H9 (cell line): ENCODE results near the gene SLC35D3. TPM values are rescaled to one million over a fixed set of nuclear protein-coding genes. Genes with fewer than 3 reads are reported as not detected.

Experiments used
- DNase-seq: peaks from one replicate; pipeline ENCODE4 v3.0.0-alpha.2; 2017
- H2AFZ ChIP-seq: one replicate; pipeline ENCODE4 v1.6.1; 2013; ENCODE audit warnings: mild to moderate bottlenecking, low read length, control low read depth, moderate library complexity
- H2AK5ac ChIP-seq: 2 replicates; pipeline ENCODE4 v1.6.1; 2013; ENCODE audit warnings: low read length, control low read depth, mixed read lengths; ENCODE audit not compliant: insufficient read length
- H2BK120ac ChIP-seq: one replicate; pipeline ENCODE4 v1.6.1; 2013; ENCODE audit warnings: low read depth, mild to moderate bottlenecking, low read length, control low read depth, inconsistent platforms; ENCODE audit not compliant: poor library complexity, severe bottlenecking
- H2BK12ac ChIP-seq: 2 replicates; pipeline ENCODE4 v1.6.1; 2013; ENCODE audit warnings: low read length, control low read depth, mixed read lengths, low read depth; ENCODE audit not compliant: insufficient read length
- H2BK15ac ChIP-seq: 2 replicates; pipeline ENCODE4 v1.6.1; 2013; ENCODE audit warnings: low read depth, low read length, control low read depth
- H2BK20ac ChIP-seq: one replicate; pipeline ENCODE4 v1.6.1; 2013; ENCODE audit warnings: low read depth, mild to moderate bottlenecking, low read length, control low read depth, inconsistent platforms; ENCODE audit not compliant: poor library complexity, severe bottlenecking
- H2BK5ac ChIP-seq: 2 replicates; pipeline ENCODE4 v1.6.1; 2013; ENCODE audit warnings: low read length, control low read depth, mixed read lengths; ENCODE audit not compliant: insufficient read length
- H3K14ac ChIP-seq: 2 replicates; pipeline ENCODE4 v1.6.1; 2013; ENCODE audit warnings: low read length, control low read depth; ENCODE audit not compliant: insufficient read depth
- H3K18ac ChIP-seq: 2 replicates; pipeline ENCODE4 v1.6.1; 2013; ENCODE audit warnings: low read depth, mild to moderate bottlenecking, mixed read lengths, low read length, control low read depth; ENCODE audit not compliant: insufficient read length
- H3K23ac ChIP-seq: 2 replicates; pipeline ENCODE4 v1.6.1; 2013; ENCODE audit warnings: low read length, control low read depth, mixed read lengths, low read depth; ENCODE audit not compliant: insufficient read length
- H3K23me2 ChIP-seq: 2 replicates; pipeline ENCODE4 v1.6.1; 2013; ENCODE audit warnings: low read depth, mild to moderate bottlenecking, mixed read lengths, low read length, control low read depth; ENCODE audit not compliant: insufficient read length, poor library complexity, severe bottlenecking
- H3K27ac ChIP-seq: 2 replicates; pipeline ENCODE4 v1.5.1; 2013; ENCODE audit warnings: low read length, control low read depth, mixed read lengths, low read depth; ENCODE audit not compliant: insufficient read length
- H3K27me3 ChIP-seq: 2 replicates; pipeline ENCODE4 v1.6.1; 2013; ENCODE audit warnings: low read length, control low read depth, inconsistent platforms; ENCODE audit not compliant: insufficient read depth
- H3K4ac ChIP-seq: 2 replicates; pipeline ENCODE4 v1.6.1; 2013; ENCODE audit warnings: low read depth, mild to moderate bottlenecking, control low read depth, inconsistent platforms, low read length, moderate library complexity
- H3K4me1 ChIP-seq: 2 replicates; pipeline ENCODE4 v1.6.1; 2013; ENCODE audit warnings: low read length, control low read depth, inconsistent platforms; ENCODE audit not compliant: insufficient read depth
- H3K4me2 ChIP-seq: 2 replicates; pipeline ENCODE4 v1.6.1; 2013; ENCODE audit warnings: low read length, control low read depth, mixed read lengths; ENCODE audit not compliant: insufficient read length, insufficient read depth
- H3K56ac ChIP-seq: 2 replicates; pipeline ENCODE4 v1.6.1; 2013; ENCODE audit warnings: low read depth, mild to moderate bottlenecking, mixed read lengths, low read length, control low read depth; ENCODE audit not compliant: insufficient read length
- H3K79me1 ChIP-seq: 2 replicates; pipeline ENCODE4 v1.6.1; 2013; ENCODE audit warnings: low read depth, mild to moderate bottlenecking, moderate library complexity, low read length, control low read depth, inconsistent platforms; ENCODE audit not compliant: insufficient read depth, poor library complexity, severe bottlenecking
- H3K79me2 ChIP-seq: 2 replicates; pipeline ENCODE4 v1.6.1; 2013; ENCODE audit warnings: low read length, control low read depth, inconsistent platforms; ENCODE audit not compliant: insufficient read depth
- H3K9ac ChIP-seq: 2 replicates; pipeline ENCODE4 v1.6.1; 2013; ENCODE audit warnings: low read length, control low read depth, mixed read lengths; ENCODE audit not compliant: insufficient read length; ENCODE audit errors: extremely low read depth
- H3K9me3 ChIP-seq: one replicate; pipeline ENCODE4 v1.6.1; 2013; ENCODE audit warnings: low read depth, low read length, inconsistent platforms; ENCODE audit not compliant: control insufficient read depth
- H3T11ph ChIP-seq: one replicate; pipeline ENCODE4 v1.6.1; 2013; ENCODE audit warnings: mild to moderate bottlenecking, low read length, control low read depth, inconsistent platforms
- H4K20me1 ChIP-seq: one replicate; pipeline ENCODE4 v1.6.1; 2013; ENCODE audit not compliant: control insufficient read depth, insufficient read length, insufficient read depth
- H4K5ac ChIP-seq: 2 replicates; pipeline ENCODE4 v1.6.1; 2013; ENCODE audit warnings: low read depth, mild to moderate bottlenecking, mixed read lengths, low read length, control low read depth; ENCODE audit not compliant: insufficient read length
- H4K8ac ChIP-seq: replicated peaks from 2 replicates; pipeline ENCODE4 v1.6.1; 2013; ENCODE audit warnings: low read length, control low read depth, mixed read lengths, low read depth; ENCODE audit not compliant: insufficient read length
- H4K91ac ChIP-seq: 2 replicates; pipeline ENCODE4 v1.6.1; 2013; ENCODE audit warnings: low read depth, mild to moderate bottlenecking, moderate library complexity, mixed read lengths, low read length, control low read depth; ENCODE audit not compliant: insufficient read length
- H3K27ac Mint-ChIP-seq, 3 experiments: 2 replicates in 2 of 3; 3 replicates in 1 of 3; pipeline ENCODE4 v1.8.0; 2020 to 2021; ENCODE audit warnings: mixed read lengths in 3 of 3, mild to moderate bottlenecking in 1 of 3, moderate library complexity in 1 of 3
- H3K27me3 Mint-ChIP-seq: 2 replicates; pipeline ENCODE4 v1.8.0; 2021; ENCODE audit warnings: low read depth, mild to moderate bottlenecking, moderate library complexity, mixed read lengths
- H3K36me3 Mint-ChIP-seq, 3 experiments: 2 replicates in 2 of 3; 3 replicates in 1 of 3; pipeline ENCODE4 v1.8.0; 2020 to 2021; ENCODE audit warnings: low read depth in 3 of 3, mixed read lengths in 3 of 3; ENCODE audit not compliant: insufficient read depth in 1 of 3
- H3K4me1 Mint-ChIP-seq, 2 experiments: 2 replicates each; pipeline ENCODE4 v1.8.0; 2020; ENCODE audit warnings: mixed read lengths in 2 of 2
- H3K4me3 Mint-ChIP-seq, 2 experiments: 2 replicates in 1 of 2; 3 replicates in 1 of 2; pipeline ENCODE4 v1.8.0; 2020 to 2021; ENCODE audit warnings: mild to moderate bottlenecking in 2 of 2, mixed read lengths in 2 of 2, moderate library complexity in 1 of 2
- H3K9me3 Mint-ChIP-seq, 2 experiments: 2 replicates in 1 of 2; 3 replicates in 1 of 2; pipeline ENCODE4 v1.8.0; 2020; ENCODE audit warnings: mild to moderate bottlenecking in 2 of 2, mixed read lengths in 2 of 2, moderate library complexity in 1 of 2
- WGBS: extraction: QIAGEN DNeasy Blood & Tissue Kit; methylation state at CpG from one replicate; pipeline ENCODE4 v1.1.7; 2013; ENCODE audit warnings: missing lambda C conversion rate, low lambda C conversion rate, mixed read lengths; ENCODE audit not compliant: insufficient read length; ENCODE audit errors: extremely low coverage; 5-methylcytosine and 5-hydroxymethylcytosine counted together
- total RNA-seq: library from RNA; stranded (reverse); gene quantifications from 2 replicates; pipeline ENCODE4 v1.2.1, GENCODE V29; 2021
- TF ChIP-seq, protein P1 (sequence below): fragments of 200-600 bp; sonication (generic); conservative IDR thresholded peaks from 3 replicates; pipeline ENCODE4 v1.8.0; 2021; ENCODE audit warnings: antibody characterized with exemption, mild to moderate bottlenecking

SLC35D3 gene
- total RNA-seq, 1 experiment from 2014 or later: 0.17 TPM

DNA sequence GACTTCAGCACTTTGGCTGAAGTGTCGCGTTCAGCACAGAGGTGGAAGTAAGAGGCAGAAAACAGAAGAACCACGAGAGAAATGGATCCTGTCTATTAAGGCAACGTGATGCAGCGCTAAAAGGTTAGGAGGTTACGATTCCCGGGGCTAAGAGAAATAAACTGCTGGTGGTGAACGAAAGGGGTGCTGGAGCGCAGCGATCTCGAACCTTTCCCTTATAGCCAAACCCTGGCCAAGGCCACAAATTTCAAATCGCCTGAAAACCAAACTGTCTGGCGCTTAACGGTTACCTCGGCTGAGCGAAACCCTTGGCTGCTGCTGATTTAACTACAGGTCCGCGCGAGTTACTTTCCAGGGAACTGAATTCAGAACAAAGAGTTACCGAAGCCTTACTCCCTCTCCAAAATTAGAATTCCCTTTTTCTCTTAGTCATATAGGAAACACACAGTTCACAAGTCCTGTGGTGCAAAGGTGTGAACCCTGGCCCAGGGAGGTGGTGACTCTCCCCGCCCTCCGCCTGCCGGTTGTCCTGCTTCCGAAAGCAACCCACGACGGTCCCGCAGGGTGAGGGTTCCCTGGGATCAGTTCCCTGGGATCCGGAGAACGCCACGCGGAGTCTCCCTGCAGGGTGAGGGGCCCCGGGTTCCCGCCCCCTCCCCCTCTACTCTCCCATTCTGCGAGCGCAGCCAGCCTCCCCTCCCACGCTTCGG, 1.3 kb upstream of the SLC35D3 start:
- H3K23me2 ChIP-seq: peaks cover 25% of the 10 kb centered on the region
- H2AK5ac ChIP-seq: no peak overlapping the region
- H3K79me2 ChIP-seq: no peaks in the 10 kb centered on the region
- no peak overlapping the region for H2BK15ac ChIP-seq
- peaks cover 26% of the 10 kb centered on the region; the same call in 1 of the 2 replicates for H3K27me3 ChIP-seq
- no peak overlapping the region for H3K14ac ChIP-seq
- H3K4me2 ChIP-seq: peak overlapping the region; percentile 55
- no peak overlapping the region for H2BK12ac ChIP-seq
- H3K9me3 ChIP-seq: no peaks in the 10 kb centered on the region
- no peak overlapping the region for H3K27ac Mint-ChIP-seq
- no peak overlapping the region for H3K27ac ChIP-seq
- H2BK120ac ChIP-seq: no peak overlapping the region
- no peak overlapping the region for H2BK5ac ChIP-seq
- no peak overlapping the region for H3K56ac ChIP-seq
- no peak overlapping the region for H4K8ac ChIP-seq
- H3K9ac ChIP-seq: no peak overlapping the region
- no peak overlapping the region for H4K91ac ChIP-seq
- no peaks in the 10 kb centered on the region; a peak in 2 of 7 replicates for H3K36me3 Mint-ChIP-seq
- peak overlapping the region; percentile 63 to 82 for H3K4me3 Mint-ChIP-seq
- H3K79me1 ChIP-seq: no peaks in the 10 kb centered on the region
- H3K4me1 Mint-ChIP-seq: peaks cover 6 to 19% of the 10 kb centered on the region in 2 experiments
- no CpG with 5 or more reads among the region's 37 CpGs for WGBS
- TF ChIP-seq, protein P1, sequence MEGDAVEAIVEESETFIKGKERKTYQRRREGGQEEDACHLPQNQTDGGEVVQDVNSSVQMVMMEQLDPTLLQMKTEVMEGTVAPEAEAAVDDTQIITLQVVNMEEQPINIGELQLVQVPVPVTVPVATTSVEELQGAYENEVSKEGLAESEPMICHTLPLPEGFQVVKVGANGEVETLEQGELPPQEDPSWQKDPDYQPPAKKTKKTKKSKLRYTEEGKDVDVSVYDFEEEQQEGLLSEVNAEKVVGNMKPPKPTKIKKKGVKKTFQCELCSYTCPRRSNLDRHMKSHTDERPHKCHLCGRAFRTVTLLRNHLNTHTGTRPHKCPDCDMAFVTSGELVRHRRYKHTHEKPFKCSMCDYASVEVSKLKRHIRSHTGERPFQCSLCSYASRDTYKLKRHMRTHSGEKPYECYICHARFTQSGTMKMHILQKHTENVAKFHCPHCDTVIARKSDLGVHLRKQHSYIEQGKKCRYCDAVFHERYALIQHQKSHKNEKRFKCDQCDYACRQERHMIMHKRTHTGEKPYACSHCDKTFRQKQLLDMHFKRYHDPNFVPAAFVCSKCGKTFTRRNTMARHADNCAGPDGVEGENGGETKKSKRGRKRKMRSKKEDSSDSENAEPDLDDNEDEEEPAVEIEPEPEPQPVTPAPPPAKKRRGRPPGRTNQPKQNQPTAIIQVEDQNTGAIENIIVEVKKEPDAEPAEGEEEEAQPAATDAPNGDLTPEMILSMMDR: no peak
- H3T11ph ChIP-seq: no peak overlapping the region
- H2AFZ ChIP-seq: no peak overlapping the region
- H4K20me1 ChIP-seq: no peaks in the 10 kb centered on the region
- no peak overlapping the region for H2BK20ac ChIP-seq
- no peak overlapping the region for H3K23ac ChIP-seq
- H4K5ac ChIP-seq: no peak overlapping the region
- no peak overlapping the region for H3K4ac ChIP-seq
- peaks cover 2% of the 10 kb centered on the region; the same call in 1 of the 2 replicates for H3K4me1 ChIP-seq
- no peaks in the 10 kb centered on the region; a peak in 1 of 5 replicates for H3K9me3 Mint-ChIP-seq
- peak; percentile 43 for DNase-seq
- H3K27me3 Mint-ChIP-seq: peaks cover 70% of the 10 kb centered on the region
- no peak overlapping the region for H3K18ac ChIP-seq
